HEK293T (cell line): ENCODE results near the gene CYP2B6.
"Not testable (repeated sequence)": the region's sequence is repeated elsewhere in the genome, so short reads cannot be mapped to it uniquely, and the experiment has no call there.

ENCODE experiments used
- CTBP1 ChIP-seq: fragments of 450-650 bp; IDR thresholded peaks from 2 replicates; pipeline ENCODE4 v1.6.1; 2016; ENCODE audit warnings: borderline replicate concordance
- FOXM1 ChIP-seq: fragments of 450-650 bp; IDR thresholded peaks from 2 replicates; pipeline ENCODE4 v1.6.1; 2017; ENCODE audit warnings: mild to moderate bottlenecking, borderline replicate concordance
- NFRKB ChIP-seq: fragments of 450-650 bp; IDR thresholded peaks from 2 replicates; pipeline ENCODE4 v1.6.1; 2016; ENCODE audit warnings: mild to moderate bottlenecking, moderate library complexity

DNA sequence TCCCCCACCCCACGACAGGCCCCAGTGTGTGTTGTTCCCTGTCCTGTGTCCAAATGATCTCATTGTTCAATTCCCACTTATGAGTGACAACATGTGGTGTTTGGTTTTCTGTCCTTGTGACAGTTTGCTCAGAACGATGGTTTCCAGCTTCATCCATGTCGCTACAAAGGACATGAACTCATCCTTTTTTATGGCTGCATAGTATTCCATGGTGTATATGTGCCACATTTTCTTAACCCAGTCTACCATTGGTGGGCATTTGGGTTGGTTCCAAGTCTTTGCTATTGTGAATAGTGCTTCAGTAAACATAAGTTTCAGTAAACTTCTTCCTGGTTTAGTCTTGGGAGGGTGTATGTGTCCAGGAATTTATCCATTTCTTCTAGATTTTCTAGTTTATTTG, 26.7 kb upstream of the CYP2B6 start:
- TF ChIP-seq NFRKB, FOXM1, CTBP1: not testable (repeated sequence)
